ENCODE measurements around the gene ADAMTSL5. TPM values are rescaled to one million over a fixed set of nuclear protein-coding genes. Genes with fewer than 3 reads are reported as not detected.

Gene ADAMTSL5
- total and polyA plus RNA-seq, 8 donors, result 1.1 to 29.5 (median 1.8) TPM; not detected in 2

- Histone ChIP-seq H3K36me3 (peaks cover 0 to 5% (median 4%) of the 10 kb centered on the region in 4 donors), H3K27me3 (peaks cover 28 to 69% (median 58%) of the 10 kb centered on the region in 3 donors), H3K9me3 (no peaks in the 10 kb centered on the region), H3K27ac (no peak overlapping the region), H3K4me1 (peaks cover 49 to 59% (median 58%) of the 10 kb centered on the region in 4 donors), H3K4me3 (peak overlapping the region in 2 of 4 donors; percentile 3 to 31)
- 35 to 67% (median 40%) methylated on average over 7 to 41 of the region's 41 CpGs for WGBS, 5 donors
- TF ChIP-seq POLR2A (IDR thresholded peaks at IDR 0.05), result no peak
- no peak for TF ChIP-seq EP300 (IDR thresholded peaks at IDR 0.05)
- TF ChIP-seq POLR2AphosphoS5 (IDR thresholded peaks at IDR 0.05), result no peak
- TF ChIP-seq, protein P1, sequence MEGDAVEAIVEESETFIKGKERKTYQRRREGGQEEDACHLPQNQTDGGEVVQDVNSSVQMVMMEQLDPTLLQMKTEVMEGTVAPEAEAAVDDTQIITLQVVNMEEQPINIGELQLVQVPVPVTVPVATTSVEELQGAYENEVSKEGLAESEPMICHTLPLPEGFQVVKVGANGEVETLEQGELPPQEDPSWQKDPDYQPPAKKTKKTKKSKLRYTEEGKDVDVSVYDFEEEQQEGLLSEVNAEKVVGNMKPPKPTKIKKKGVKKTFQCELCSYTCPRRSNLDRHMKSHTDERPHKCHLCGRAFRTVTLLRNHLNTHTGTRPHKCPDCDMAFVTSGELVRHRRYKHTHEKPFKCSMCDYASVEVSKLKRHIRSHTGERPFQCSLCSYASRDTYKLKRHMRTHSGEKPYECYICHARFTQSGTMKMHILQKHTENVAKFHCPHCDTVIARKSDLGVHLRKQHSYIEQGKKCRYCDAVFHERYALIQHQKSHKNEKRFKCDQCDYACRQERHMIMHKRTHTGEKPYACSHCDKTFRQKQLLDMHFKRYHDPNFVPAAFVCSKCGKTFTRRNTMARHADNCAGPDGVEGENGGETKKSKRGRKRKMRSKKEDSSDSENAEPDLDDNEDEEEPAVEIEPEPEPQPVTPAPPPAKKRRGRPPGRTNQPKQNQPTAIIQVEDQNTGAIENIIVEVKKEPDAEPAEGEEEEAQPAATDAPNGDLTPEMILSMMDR (IDR thresholded peaks at IDR 0.05), result no peak
- intact Hi-C loops (cut with DNase I; ENCODE audit: low total_unique reads), result no loop called here
- no peak for DNase-seq
Measured at GRCh38 chr19:1466018-1466460, 46.8 kb downstream of the ADAMTSL5 start.

GRCh38 chr19:1465191-1466016, 47.4 kb downstream of the ADAMTSL5 start:
- peaks cover 4 to 11% (median 10%) of the 10 kb centered on the region in 4 donors for H3K36me3 ChIP-seq
- H3K27me3 ChIP-seq, result peaks cover 27 to 69% (median 52%) of the 10 kb centered on the region in 3 donors
- H3K4me1 ChIP-seq, result peaks cover 43 to 53% (median 51%) of the 10 kb centered on the region in 4 donors
- no peak overlapping the region for H3K27ac ChIP-seq
- peak; percentile 50 to 81 for DNase-seq
- peak overlapping the region in 2 of 4 donors; percentile 3 to 31 for H3K4me3 ChIP-seq
- no peak for TF ChIP-seq POLR2AphosphoS5 (IDR thresholded peaks at IDR 0.05)
- TF ChIP-seq, protein P1 (IDR thresholded peaks at IDR 0.05), result peak in 4 of 7 experiments; percentile 22 to 38 (median 28)
- intact Hi-C loops (cut with DNase I; ENCODE audit: low total_unique reads), result no loop called here
- H3K9me3 ChIP-seq, result no peaks in the 10 kb centered on the region
- WGBS, 5 donors, result 25 to 63% (median 28%) methylated on average over 34 to 83 of the region's 83 CpGs

DNA sequence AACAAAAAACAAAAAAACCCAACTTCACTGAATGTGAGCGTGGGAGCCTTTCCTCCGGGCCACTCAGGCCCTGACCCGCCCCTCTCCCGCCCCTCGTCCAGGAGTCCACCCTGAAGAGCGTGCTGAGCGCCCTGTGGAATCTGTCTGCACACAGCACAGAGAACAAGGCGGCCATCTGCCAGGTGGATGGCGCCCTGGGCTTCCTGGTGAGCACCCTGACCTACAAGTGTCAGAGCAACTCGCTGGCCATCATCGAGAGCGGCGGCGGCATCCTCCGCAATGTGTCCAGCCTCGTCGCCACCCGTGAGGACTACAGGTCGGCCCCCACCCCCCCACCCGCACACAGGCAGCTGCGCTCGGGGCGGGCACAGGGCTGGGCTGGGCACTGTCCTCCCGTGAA, 51.0 kb downstream of the ADAMTSL5 start:
- H3K9me3 ChIP-seq, result no peaks in the 10 kb centered on the region
- H3K4me3 ChIP-seq, result no peak overlapping the region
- H3K4me1 ChIP-seq, result peaks cover 7 to 26% (median 23%) of the 10 kb centered on the region in 4 donors
- TF ChIP-seq, protein P1 (IDR thresholded peaks at IDR 0.05), result no peak
- no peak for TF ChIP-seq EP300 (IDR thresholded peaks at IDR 0.05)
- no peak for TF ChIP-seq POLR2A (IDR thresholded peaks at IDR 0.05)
- TF ChIP-seq POLR2AphosphoS5 (IDR thresholded peaks at IDR 0.05), result no peak
- peaks cover 2 to 69% (median 34%) of the 10 kb centered on the region in 3 donors for H3K27me3 ChIP-seq
- intact Hi-C loops (cut with DNase I; ENCODE audit: low total_unique reads), result no loop called here
- H3K36me3 ChIP-seq, result peaks cover 7 to 18% (median 15%) of the 10 kb centered on the region in 4 donors
- no peak for DNase-seq
- no peak overlapping the region for H3K27ac ChIP-seq
- 91 to 94% (median 92%) methylated on average over 9 to 24 of the region's 24 CpGs for WGBS, 5 donors

- Histone ChIP-seq H3K36me3 (peaks cover 7 to 18% (median 15%) of the 10 kb centered on the region in 4 donors), H3K4me1 (peaks cover 3 to 26% (median 24%) of the 10 kb centered on the region in 4 donors), H3K27me3 (peaks cover 9 to 69% (median 34%) of the 10 kb centered on the region in 3 donors), H3K9me3 (no peaks in the 10 kb centered on the region), H3K4me3 (no peak overlapping the region), H3K27ac (no peak overlapping the region)
- no peak for DNase-seq
- intact Hi-C loops (cut with DNase I; ENCODE audit: low total_unique reads), result no loop called here
- TF ChIP-seq POLR2A (IDR thresholded peaks at IDR 0.05), result no peak
- no peak for TF ChIP-seq EP300 (IDR thresholded peaks at IDR 0.05)
- TF ChIP-seq, protein P1 (IDR thresholded peaks at IDR 0.05), result no peak
- no peak for TF ChIP-seq POLR2AphosphoS5 (IDR thresholded peaks at IDR 0.05)
- WGBS, 5 donors, result 90 to 95% (median 91%) methylated on average over 26 to 36 of the region's 36 CpGs
Measured at GRCh38 chr19:1460033-1460995, 52.5 kb downstream of the ADAMTSL5 start.

Data from stomach (tissue), 9 donors.